Kidney (tissue), 14 donors: Measurements from ENCODE around the gene LRRN1. TPM values are rescaled to one million over a fixed set of nuclear protein-coding genes. Genes with fewer than 3 reads are reported as not detected.
A peak's percentile ranks its signal among the peaks of the same experiment; 100 is the strongest.

Experiments used
- DNase-seq, 5 donors: peaks; one replicate each; pipeline ENCODE4 v3.0.0-alpha.2; 2013 to 2020
- FAIRE-seq: peaks from 2 replicates; lab custom pipeline; 2012; peaks lifted over from hg19 to GRCh38; lab: Jason Lieb, UNC
- H3K27ac ChIP-seq, 2 donors: one replicate each; pipeline ENCODE4 v1.7.0; 2013; ENCODE audit warnings: low read depth in 2 of 2, low read length in 2 of 2, inconsistent platforms in 1 of 2
- H3K27me3 ChIP-seq: one replicate; pipeline ENCODE4 v1.7.1; 2013; ENCODE audit warnings: low read length, inconsistent platforms; ENCODE audit not compliant: control insufficient read depth, insufficient read depth
- H3K36me3 ChIP-seq, 3 donors: one replicate each; pipeline versions ENCODE4 v1.7.0 to v1.7.1; 2013; ENCODE audit warnings: low read length in 3 of 3, control low read depth in 1 of 3, inconsistent platforms in 1 of 3; ENCODE audit not compliant: insufficient read depth in 3 of 3, control insufficient read depth in 2 of 3
- H3K4me1 ChIP-seq, 3 donors: one replicate each; pipeline versions ENCODE4 v1.7.0 to v1.7.1; 2013; ENCODE audit warnings: low read length in 3 of 3, inconsistent platforms in 1 of 3, low read depth in 1 of 3; ENCODE audit not compliant: control insufficient read depth in 2 of 3, insufficient read depth in 2 of 3
- H3K4me3 ChIP-seq, 3 donors: one replicate each; pipeline versions ENCODE4 v1.7.0 to v1.8.1; 2013; ENCODE audit warnings: low read length in 3 of 3, control low read depth in 1 of 3, inconsistent platforms in 1 of 3
- H3K9ac ChIP-seq, 3 donors: one replicate each; pipeline versions ENCODE4 v1.7.0 to v1.7.1; 2013; ENCODE audit warnings: low read length in 3 of 3, control low read depth in 1 of 3, inconsistent platforms in 1 of 3
- H3K9me3 ChIP-seq, 3 donors: one replicate each; pipeline versions ENCODE4 v1.7.0 to v1.7.1; 2013; ENCODE audit warnings: low read length in 3 of 3, control low read depth in 1 of 3, inconsistent platforms in 1 of 3; ENCODE audit not compliant: control insufficient read depth in 2 of 3, insufficient read depth in 1 of 3
- CTCF ChIP-seq: IDR thresholded peaks from 3 replicates; pipeline ENCODE4 v1.5.1; 2012; ENCODE audit warnings: mild to moderate bottlenecking, moderate library complexity, borderline replicate concordance; ENCODE audit not compliant: insufficient read depth; ENCODE audit errors: extremely low read depth
- intact Hi-C: fragments of 100-400 bp; cut with DNase I; formaldehyde crosslinking; loops from one replicate; pipeline ENCODE4 v1.11.1; 2022
- polyA plus RNA-seq: library from polyadenylated mRNA; stranded (reverse); fragments of 350-450 nt; fragmentation: Illumina TruSeq; extraction: RNeasy Lipid Tissue Mini Kit (QIAGEN cat#74804); gene quantifications from one replicate; pipeline ENCODE4 v1.2.3, GENCODE V29; 2014; ENCODE audit warnings: low read depth, low replicate concordance; ENCODE audit not compliant: insufficient read depth
- total RNA-seq: library from RNA; stranded (reverse); fragmentation: NEBNext Ultra II Directional; extraction: Animal tissue kit (Norgen Biotek cat#: 25700); gene quantifications from one replicate; pipeline ENCODE4 v1.2.1, GENCODE V29; 2021
- donor health status: control.
- donor health status: control.
- donor health status: control.
- donor health status: control.
- donor health status: control.
- donor health status: DM: yes; HTN: yes; CAD: no.
- donor health status: Normal renal cell carcinoma (clear cell type).

Gene LRRN1
- total and polyA plus RNA-seq, 2 donors from 2014 or later, result 0.41 to 1.4 TPM

GRCh38 chr3:3801494-3801841 lies 2.2 kb downstream of the LRRN1 start:
- Histone ChIP-seq H3K27me3 (peaks cover 9% of the 10 kb centered on the region), H3K4me1 (peaks cover 0 to 2% (median 0%) of the 10 kb centered on the region in 3 donors), H3K36me3 (no peaks in the 10 kb centered on the region), H3K9ac (no peak overlapping the region), H3K27ac (no peak overlapping the region), H3K4me3 (peak overlapping the region in 1 of 3 donors; percentile 59), H3K9me3 (no peaks in the 10 kb centered on the region)
- no peak for FAIRE-seq
- intact Hi-C loops, result no loop called here
- TF ChIP-seq CTCF, result no peak
- DNase-seq, result peak in 1 of 5 donors; percentile 27

- peaks cover 0 to 2% (median 0%) of the 10 kb centered on the region in 3 donors for H3K4me1 ChIP-seq
- no peak for FAIRE-seq
- H3K36me3 ChIP-seq, result no peaks in the 10 kb centered on the region
- H3K9ac ChIP-seq, result no peak overlapping the region
- H3K27ac ChIP-seq, result no peak overlapping the region
- no peak for TF ChIP-seq CTCF
- intact Hi-C loops, result no loop called here
- peaks cover 9% of the 10 kb centered on the region for H3K27me3 ChIP-seq
- peak in 4 of 5 donors; percentile 25 to 40 (median 30) for DNase-seq
- no peak overlapping the region for H3K4me3 ChIP-seq
- no peaks in the 10 kb centered on the region for H3K9me3 ChIP-seq
These were observed 2.8 kb downstream of the LRRN1 start for GRCh38 chr3:3802046-3802445.

- Histone ChIP-seq H3K4me1 (no peaks in the 10 kb centered on the region), H3K9ac (no peak overlapping the region), H3K36me3 (no peaks in the 10 kb centered on the region), H3K27ac (no peak overlapping the region), H3K4me3 (no peak overlapping the region), H3K27me3 (peaks cover 9% of the 10 kb centered on the region), H3K9me3 (no peaks in the 10 kb centered on the region)
- intact Hi-C loops, result no loop called here
- no peak for FAIRE-seq
- no peak for DNase-seq
- TF ChIP-seq CTCF, result no peak
These were observed 5.3 kb downstream of the LRRN1 start for GRCh38 chr3:3804560-3804959.

GRCh38 chr3:3806092-3806491 lies 6.9 kb downstream of the LRRN1 start:
- intact Hi-C loops, result no loop called here
- no peak for TF ChIP-seq CTCF

More at GRCh38 chr3:3806092-3806491, 6.9 kb downstream of the LRRN1 start:
- no peak overlapping the region for H3K4me3 ChIP-seq
- FAIRE-seq (no peak), DNase-seq (no peak)
- H3K4me1 ChIP-seq, result no peaks in the 10 kb centered on the region
- no peaks in the 10 kb centered on the region for H3K36me3 ChIP-seq
- no peak overlapping the region for H3K27ac ChIP-seq
- H3K9ac ChIP-seq, result no peak overlapping the region
- H3K27me3 ChIP-seq, result peaks cover 9% of the 10 kb centered on the region
- no peaks in the 10 kb centered on the region for H3K9me3 ChIP-seq
